SK-N-MC (cell line): Measurements from ENCODE around the gene TMEM132D.

Experiments used
- EZH2 ChIP-seq: fragments of 200-600 bp; sonication (generic); IDR thresholded peaks from one replicate; pipeline ENCODE4 v1.6.1; 2017; ENCODE audit warnings: antibody characterized with exemption
- POLR2AphosphoS5 ChIP-seq: IDR thresholded peaks from 2 replicates; pipeline ENCODE4 v1.6.1; 2012; ENCODE audit warnings: mild to moderate bottlenecking, low read depth, low read length, borderline replicate concordance

DNA sequence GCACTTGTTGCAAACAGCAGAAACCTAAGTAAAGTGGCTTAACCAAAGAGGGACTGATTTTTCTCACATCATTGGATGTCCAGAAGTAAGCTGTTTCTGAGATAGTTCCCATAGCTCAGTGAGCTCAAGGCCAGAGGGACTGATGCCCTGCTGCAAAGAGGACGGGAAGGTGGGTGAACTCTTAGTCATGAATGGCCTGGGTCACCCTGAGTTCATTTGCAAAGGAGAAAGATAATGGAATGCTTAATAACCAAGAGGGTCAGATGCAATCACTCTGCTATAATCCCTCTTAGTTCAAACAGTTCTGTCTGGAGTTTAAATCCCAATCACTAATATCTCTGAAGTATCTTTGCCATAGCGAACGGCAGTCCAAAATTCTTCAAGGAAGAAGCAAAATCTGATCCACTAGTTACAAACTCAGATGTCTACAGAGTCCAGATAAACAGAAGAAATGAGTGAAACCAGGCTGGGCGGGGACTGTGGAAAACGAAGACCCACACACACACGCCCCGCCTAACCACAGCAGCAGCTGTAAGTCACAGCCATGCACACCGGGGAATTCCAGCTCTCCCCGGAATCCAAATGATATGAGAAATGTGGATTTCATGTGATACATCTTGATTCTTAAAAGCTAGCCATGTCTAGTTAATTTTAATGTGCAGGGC is 289.5 kb downstream of the TMEM132D start:
- TF ChIP-seq EZH2 (no peak), POLR2AphosphoS5 (no peak)
